ENCODE measurements around the gene CLSTN3.

Gene CLSTN3

GRCh38 chr12:7128681-7129286 lies 1.4 kb upstream of the CLSTN3 start, which contains the start of gene RBP5:
Gene RBP5 (minus strand): TSS chr12:7128889. CDS start chr12:7128775, 114 bp downstream.
- DNase-seq = no peak

GRCh38 chr12:7129287-7129871 lies 792 bp upstream of the CLSTN3 start:
- DNase-seq = no peak

- DNase-seq = peak; percentile 45
Measured at GRCh38 chr12:7130701-7131501, 730 bp downstream of the CLSTN3 start.

GRCh38 chr12:7131502-7131866 lies 1.3 kb downstream of the CLSTN3 start:
- no peak for DNase-seq

- no peak for DNase-seq
Measured at GRCh38 chr12:7134396-7135166, 4.4 kb downstream of the CLSTN3 start.

GRCh38 chr12:7136071-7136470 lies 5.9 kb downstream of the CLSTN3 start:
- DNase-seq = no peak

GRCh38 chr12:7136676-7137075 lies 6.5 kb downstream of the CLSTN3 start:
- DNase-seq = no peak

GRCh38 chr12:7137908-7138307 lies 7.7 kb downstream of the CLSTN3 start:
- no peak for DNase-seq

GRCh38 chr12:7139200-7139599 lies 9.0 kb downstream of the CLSTN3 start:
- no peak for DNase-seq

GRCh38 chr12:7141351-7142005 lies 11.3 kb downstream of the CLSTN3 start:
- no peak for DNase-seq

- peak; percentile 24 for DNase-seq
Measured at GRCh38 chr12:7142056-7142644, 12.0 kb downstream of the CLSTN3 start.

- no peak for DNase-seq
Measured at GRCh38 chr12:7142809-7143465, 12.8 kb downstream of the CLSTN3 start.

- DNase-seq = no peak
Measured at GRCh38 chr12:7143564-7143963, 13.4 kb downstream of the CLSTN3 start.

- DNase-seq = peak; percentile 6
Measured at GRCh38 chr12:7144414-7145120, 14.4 kb downstream of the CLSTN3 start.

GRCh38 chr12:7145671-7146070 lies 15.5 kb downstream of the CLSTN3 start:
- no peak for DNase-seq

- DNase-seq = no peak
Measured at GRCh38 chr12:7146228-7146627, 16.1 kb downstream of the CLSTN3 start.

GRCh38 chr12:7146906-7147305 lies 16.7 kb downstream of the CLSTN3 start:
- DNase-seq = no peak

- no peak for DNase-seq
Measured at GRCh38 chr12:7150356-7150755, 20.2 kb downstream of the CLSTN3 start.

GRCh38 chr12:7150841-7151240 lies 20.7 kb downstream of the CLSTN3 start:
- no peak for DNase-seq

- DNase-seq = no peak
Measured at GRCh38 chr12:7151532-7151931, 21.4 kb downstream of the CLSTN3 start.

GRCh38 chr12:7152818-7153217 lies 22.6 kb downstream of the CLSTN3 start:
- DNase-seq = no peak
